Anterior cingulate cortex (tissue), 58 donors: ENCODE measurements around the gene SMG9.

ENCODE experiments used
- DNase-seq, 58 donors: peaks; one replicate each; lab custom pipeline; 2025; lab: John Stamatoyannopoulos, UW

Gene SMG9

DNA sequence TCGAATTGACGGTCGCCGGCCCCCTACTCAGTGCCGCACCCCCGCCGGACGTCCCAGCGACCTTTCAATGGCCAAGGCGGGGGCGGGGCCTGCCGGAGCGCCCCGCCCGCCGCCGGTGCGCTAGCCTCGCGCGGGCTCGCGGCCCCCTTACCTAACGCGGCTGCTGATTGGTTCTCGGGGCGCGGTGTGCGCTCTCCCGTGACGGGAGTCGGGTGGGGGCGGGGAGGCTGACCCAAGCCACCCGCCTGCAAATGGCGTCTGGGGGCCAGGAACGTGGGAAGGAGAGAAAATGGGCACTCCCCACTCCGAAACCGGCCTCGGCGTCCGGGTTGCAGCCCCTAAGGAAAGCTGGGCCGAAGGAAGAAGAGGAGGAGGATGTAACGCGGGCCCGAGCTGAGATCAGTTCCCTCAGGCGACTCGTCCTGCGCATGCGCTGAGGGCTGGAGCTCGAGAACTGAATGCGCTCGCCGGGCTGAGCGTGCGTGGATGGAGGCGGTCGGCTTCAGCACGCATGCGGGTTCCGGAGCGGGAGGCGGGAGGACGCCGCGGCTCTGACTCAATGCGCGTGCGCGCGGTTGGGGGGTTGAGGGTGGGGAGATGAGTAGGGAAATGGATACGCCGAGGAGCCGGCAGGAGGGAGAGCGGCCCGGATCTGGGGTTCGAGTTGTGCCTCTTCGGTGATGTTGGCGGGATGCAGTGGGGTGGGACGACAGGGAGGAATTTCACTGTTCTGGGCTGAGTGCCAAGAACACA, at the start of gene SMG9:
TSS of gene SMG9 (minus strand) at position 460 of the 753 bp plus-strand sequence. CDS start 4,221 bp downstream, outside the sequence.
- DNase-seq: peak; percentile 75 to 99 (median 95)

DNA sequence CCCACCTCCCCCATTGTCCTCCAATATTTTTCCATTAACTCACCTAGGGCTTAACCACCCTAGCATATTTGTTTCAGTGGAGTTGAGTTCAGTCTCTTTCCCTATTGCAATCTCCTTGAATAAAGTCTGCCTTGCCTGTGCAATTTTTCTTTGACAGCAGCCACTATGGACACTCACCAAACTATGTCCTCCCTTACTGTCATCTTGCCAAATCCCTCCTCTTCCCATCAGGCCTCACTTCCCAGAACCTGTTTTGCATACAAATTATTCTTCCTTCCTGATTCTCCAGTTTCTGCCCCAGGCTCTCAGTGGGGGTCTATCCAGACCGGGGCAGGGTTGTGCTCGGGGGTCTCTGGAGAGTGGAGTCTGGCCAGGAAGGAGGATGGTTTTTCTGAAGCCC, 49.7 kb upstream of the SMG9 start:
- peak in 5 of 58 donors; percentile 10 to 60 (median 43) for DNase-seq

DNA sequence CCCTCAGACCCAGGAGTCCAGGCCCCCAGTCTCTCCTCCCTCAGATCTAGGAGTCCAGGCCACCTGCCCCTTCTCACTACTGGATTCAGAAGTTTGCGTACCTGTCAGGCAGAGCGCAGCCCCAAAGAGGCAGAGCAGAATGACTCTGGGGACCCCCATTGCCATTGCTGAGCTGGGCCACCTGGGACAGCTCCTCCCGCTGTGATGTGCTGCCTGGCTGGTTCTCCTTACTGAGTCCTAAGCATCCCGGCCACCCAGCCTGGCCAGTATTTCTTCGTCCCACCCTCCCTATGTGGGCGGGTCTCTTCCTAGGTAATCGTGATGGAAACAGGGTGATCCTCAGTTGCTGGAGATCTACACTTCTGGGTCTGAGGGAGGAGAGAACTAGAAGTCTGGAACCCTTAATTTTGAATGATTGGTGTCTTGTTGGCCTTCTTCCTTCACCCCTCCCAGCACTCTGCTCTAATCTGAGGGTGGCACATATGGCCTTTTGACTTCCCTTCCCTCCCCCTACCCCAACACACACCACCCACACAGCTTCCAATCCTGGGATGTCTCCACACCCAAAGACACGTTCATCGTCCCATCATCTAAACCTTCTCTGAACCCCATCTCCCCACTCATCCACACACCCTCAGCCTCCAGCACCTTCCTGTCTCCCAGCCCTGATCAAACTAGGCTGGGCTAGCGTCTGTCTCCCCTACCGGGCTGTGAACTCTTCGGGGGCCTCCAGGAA, 47.6 kb upstream of the SMG9 start, which contains the start of gene LYPD5:
TSS of gene LYPD5 (minus strand) at position 232 of the 736 bp plus-strand sequence. CDS start at position 165, 67 bp downstream.
- DNase-seq: no peak

DNA sequence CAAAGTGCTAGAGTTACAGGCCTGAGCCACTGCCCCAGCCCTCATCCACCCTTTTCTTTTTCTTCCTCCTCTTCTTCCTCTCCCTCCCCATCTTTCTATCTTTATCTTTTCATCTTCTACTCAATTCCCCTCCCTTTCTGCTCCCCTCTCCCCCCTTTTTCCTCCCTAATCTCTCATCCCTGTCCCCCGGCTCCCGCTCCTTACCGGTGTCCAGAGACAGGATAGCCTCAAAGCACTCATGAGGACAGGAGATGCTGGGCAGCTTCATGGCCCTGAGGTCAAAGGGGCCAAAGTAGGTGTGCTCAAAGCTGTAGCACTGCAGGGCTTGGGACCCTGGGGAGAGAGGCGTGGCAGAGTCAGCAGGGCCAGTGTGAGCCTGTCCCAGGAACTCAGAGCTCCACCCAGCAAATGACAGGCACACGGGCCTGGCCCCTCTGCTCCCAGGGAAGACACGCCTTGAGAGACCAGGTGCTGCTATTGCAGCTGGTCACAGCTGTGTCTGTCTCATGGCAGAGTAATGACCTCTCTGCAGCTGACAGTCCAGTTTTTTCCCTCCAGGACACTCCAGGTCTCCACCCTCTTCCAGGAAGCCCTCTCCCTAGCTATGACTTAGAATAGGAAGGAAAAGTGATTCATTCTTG, 44.9 kb upstream of the SMG9 start:
- DNase-seq: no peak

DNA sequence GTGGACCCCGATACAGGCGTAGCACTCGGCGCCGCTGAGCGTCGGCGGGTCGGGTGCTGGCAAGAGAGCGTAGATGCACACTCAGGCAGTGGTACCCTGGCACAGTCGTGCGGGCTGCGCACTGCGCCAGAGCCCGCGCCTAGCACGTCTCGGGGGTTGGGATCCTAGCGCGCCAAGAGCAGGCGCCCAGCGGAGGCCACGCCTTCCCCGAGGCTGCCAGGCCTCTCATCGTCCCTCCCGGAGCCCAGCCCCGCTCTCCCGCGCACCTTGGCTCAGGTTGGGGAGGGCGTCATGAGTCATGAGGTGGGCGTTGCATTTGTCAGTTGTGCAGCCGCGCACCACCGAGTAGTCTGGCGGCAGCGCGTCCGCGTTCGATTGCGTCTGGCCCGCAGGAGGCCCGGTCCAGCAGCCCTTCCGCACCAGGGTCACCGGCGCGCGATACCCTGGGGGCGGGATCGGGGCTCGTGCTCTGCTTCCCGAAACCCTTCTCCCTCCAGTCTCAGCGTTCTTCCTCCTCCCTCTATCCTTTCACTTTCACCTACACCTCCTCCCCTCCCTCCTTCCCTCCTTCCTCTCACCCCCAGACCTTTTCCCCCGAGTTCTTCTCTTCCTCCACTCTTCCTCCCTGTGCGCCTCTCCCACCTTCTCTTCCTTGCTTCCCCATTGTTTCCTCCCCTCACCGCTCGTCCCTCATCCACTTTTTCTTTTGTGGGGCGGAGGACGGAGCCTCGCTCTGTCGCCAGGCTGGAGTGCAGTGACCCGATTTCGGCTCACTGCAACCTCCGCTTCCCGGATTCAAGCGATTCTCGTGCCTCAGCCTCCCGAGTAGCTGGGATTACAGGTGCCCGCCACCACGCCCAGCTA, 44.0 kb upstream of the SMG9 start:
- DNase-seq: peak in 35 of 58 donors; percentile 12 to 73 (median 39)

DNA sequence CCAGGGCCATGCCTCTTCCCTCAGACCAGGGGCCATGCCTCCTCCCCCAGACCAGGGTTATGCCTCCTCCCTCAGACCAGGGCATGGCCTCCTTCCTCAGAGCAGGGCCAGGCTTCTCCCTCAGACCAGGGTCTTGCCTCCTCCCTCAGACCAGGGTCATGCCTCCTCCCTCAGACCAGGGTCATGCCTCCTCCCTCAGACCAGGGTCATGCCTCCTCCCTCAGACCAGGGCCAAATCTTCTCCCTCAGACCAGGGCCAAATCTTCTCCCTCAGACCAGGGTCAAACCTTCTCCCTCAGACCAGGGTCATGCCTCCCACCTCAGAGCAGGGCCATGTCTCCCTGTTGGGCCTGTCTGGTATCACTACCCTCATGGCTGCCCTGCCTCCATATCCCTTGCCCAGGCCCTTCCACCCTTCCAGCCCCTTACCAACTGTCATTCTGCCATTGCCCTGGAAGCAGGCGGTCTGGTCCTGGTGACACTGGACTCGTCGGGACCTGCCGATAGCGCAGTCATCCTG, 43.3 kb upstream of the SMG9 start:
- DNase-seq: no peak

DNA sequence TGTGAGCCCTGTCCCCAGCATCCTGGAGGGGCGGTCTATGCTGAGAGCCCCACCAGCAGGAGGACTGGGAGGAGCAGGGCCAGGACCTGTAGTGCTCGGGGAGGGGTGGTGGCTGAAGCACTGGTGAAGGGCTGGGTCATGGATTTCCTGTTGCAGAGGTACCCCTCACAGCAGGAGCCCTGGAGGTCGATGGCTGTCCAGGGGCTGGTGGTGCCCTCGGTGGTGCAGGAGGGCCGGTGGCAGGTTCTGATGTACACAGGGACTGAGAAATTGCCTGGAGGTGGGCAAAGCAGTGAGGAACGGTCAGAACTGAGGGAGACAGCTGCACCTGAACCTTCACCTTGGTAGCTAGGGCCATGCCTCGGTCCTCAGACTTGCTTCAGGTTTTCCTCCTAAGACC, 42.8 kb upstream of the SMG9 start:
- DNase-seq: no peak

DNA sequence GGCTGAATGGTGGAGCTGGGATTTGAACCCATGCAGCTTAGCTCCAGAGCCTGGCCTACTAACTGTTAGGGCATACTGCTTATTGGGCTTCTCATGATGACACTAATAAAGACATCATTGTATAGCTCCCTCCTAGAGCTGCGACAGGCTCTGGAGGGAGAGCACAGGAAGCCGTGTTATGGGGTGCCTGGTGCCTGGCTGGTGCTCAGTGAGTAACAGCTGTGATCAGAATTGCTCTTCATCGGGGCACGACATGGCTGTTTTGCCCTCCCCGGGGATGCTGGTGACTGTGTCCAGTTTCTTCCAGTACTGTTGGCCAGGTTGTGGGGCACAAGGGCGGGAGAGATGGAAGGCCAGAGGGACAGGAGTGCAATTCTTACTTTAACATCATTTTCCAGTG, 42.4 kb upstream of the SMG9 start:
- DNase-seq: peak in 7 of 58 donors; percentile 16 to 67 (median 35)

- no peak for DNase-seq
These were observed 35.8 kb upstream of the SMG9 start for GRCh38 chr19:43790587-43790986.

GRCh38 chr19:43789029-43789428, 34.3 kb upstream of the SMG9 start:
- DNase-seq: no peak

GRCh38 chr19:43786665-43787064, 31.9 kb upstream of the SMG9 start:
- DNase-seq: no peak

GRCh38 chr19:43784981-43785808, 30.4 kb upstream of the SMG9 start:
- peak in 23 of 58 donors; percentile 9 to 48 (median 19) for DNase-seq

DNA sequence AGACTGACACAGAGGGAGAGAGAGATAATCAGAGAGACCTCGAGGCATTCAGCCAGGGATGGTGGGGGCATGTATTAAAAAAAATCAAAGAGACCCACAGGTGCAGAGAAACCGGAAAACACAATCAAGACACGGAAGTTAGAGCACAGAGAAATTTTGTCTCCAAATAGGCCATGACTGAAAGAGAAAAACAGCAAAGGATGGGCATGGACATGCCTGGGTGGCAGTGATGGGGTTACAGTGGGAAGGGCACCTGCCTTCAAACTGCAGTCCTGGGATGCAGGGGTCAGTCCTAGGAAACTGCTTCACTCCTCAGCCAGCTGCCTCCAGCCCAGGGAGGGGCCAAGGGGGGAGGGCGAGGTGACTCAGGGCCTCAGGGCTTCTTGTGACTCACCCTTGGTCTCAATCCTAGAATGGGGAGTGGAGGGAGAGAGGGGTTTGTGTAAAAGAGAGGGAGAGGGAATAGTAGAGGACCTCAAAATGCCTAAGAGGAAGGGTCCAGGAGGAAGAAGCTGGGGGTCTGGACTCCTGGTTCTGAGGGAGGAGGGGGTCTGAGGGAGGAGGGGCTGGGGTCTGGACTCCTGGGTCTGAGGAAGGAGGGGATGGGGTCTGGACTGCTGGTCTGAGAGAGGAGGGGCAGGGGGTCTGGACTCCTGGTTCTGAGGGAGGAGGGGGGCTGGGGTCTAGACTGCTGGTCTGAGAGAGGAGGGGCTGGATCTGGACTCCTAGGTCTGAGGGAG, 29.6 kb upstream of the SMG9 start:
- no peak for DNase-seq

- no peak for DNase-seq
These were observed 28.9 kb upstream of the SMG9 start for GRCh38 chr19:43783636-43784035.

- no peak for DNase-seq
These were observed 28.0 kb upstream of the SMG9 start for GRCh38 chr19:43782689-43783231.

DNA sequence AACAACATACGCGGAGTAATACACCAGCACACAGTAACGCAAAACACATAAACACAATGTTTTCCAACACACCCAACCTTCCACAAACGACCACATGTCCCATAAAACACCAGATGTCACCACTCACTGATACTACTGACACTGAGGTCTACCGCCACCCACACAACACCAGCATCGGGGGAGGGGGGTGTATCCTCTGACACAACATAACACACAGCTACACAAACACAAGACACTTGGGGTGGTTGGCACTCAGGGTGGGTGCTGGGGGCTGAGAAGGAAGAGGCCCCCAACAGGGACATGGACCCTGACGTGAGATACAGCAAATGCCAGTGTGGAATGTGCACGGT, 27.5 kb upstream of the SMG9 start:
- no peak for DNase-seq

GRCh38 chr19:43781630-43782310, 27.0 kb upstream of the SMG9 start:
- DNase-seq: no peak
